ENCODE results near the gene TMEM255B.
"Not testable (repeated sequence)": the region's sequence is repeated elsewhere in the genome, so short reads cannot be mapped to it uniquely, and the experiment has no call there.

The TMEM255B gene

GRCh38 chr13:113749507-113749906 lies 9.5 kb upstream of the TMEM255B start:
- DNase-seq (ENCODE audit: low read depth in 2 of 2): no peak

GRCh38 chr13:113749967-113750366 lies 9.1 kb upstream of the TMEM255B start:
- no peak for DNase-seq (ENCODE audit: low read depth in 2 of 2)

- no peak for DNase-seq (ENCODE audit: low read depth in 2 of 2)
Measured at GRCh38 chr13:113750554-113751399, 8.2 kb upstream of the TMEM255B start.

GRCh38 chr13:113751491-113751890 lies 7.5 kb upstream of the TMEM255B start:
- no peak for DNase-seq (ENCODE audit: low read depth in 2 of 2)

GRCh38 chr13:113752211-113752986 lies 6.6 kb upstream of the TMEM255B start:
- not testable (repeated sequence) for DNase-seq (ENCODE audit: low read depth in 2 of 2)

- no peak for DNase-seq (ENCODE audit: low read depth in 2 of 2)
Measured at GRCh38 chr13:113753171-113753570, 5.9 kb upstream of the TMEM255B start.

- DNase-seq (ENCODE audit: low read depth in 2 of 2): no peak
Measured at GRCh38 chr13:113754242-113754641, 4.8 kb upstream of the TMEM255B start.

- no peak for DNase-seq (ENCODE audit: low read depth in 2 of 2)
Measured at GRCh38 chr13:113754691-113755090, 4.3 kb upstream of the TMEM255B start.

GRCh38 chr13:113756441-113757097 lies 2.5 kb upstream of the TMEM255B start:
- no peak for DNase-seq (ENCODE audit: low read depth in 2 of 2)

GRCh38 chr13:113759525-113760137 lies 605 bp downstream of the TMEM255B start:
- DNase-seq (ENCODE audit: low read depth in 2 of 2): no peak

GRCh38 chr13:113761136-113761535 lies 2.1 kb downstream of the TMEM255B start:
- no peak for DNase-seq (ENCODE audit: low read depth in 2 of 2)

- DNase-seq (ENCODE audit: low read depth in 2 of 2): no peak
Measured at GRCh38 chr13:113762075-113762474, 3.0 kb downstream of the TMEM255B start.

- DNase-seq (ENCODE audit: low read depth in 2 of 2): no peak
Measured at GRCh38 chr13:113762538-113762937, 3.5 kb downstream of the TMEM255B start.

- no peak for DNase-seq (ENCODE audit: low read depth in 2 of 2)
Measured at GRCh38 chr13:113763254-113763653, 4.2 kb downstream of the TMEM255B start.

GRCh38 chr13:113763961-113764792 lies 5.2 kb downstream of the TMEM255B start:
- DNase-seq (ENCODE audit: low read depth in 2 of 2): no peak

- DNase-seq (ENCODE audit: low read depth in 2 of 2): no peak
Measured at GRCh38 chr13:113764793-113765563, 6.0 kb downstream of the TMEM255B start.

- DNase-seq (ENCODE audit: low read depth in 2 of 2): no peak
Measured at GRCh38 chr13:113765564-113765910, 6.5 kb downstream of the TMEM255B start.

- DNase-seq (ENCODE audit: low read depth in 2 of 2): no peak
Measured at GRCh38 chr13:113766035-113766800, 7.2 kb downstream of the TMEM255B start.

- DNase-seq (ENCODE audit: low read depth in 2 of 2): no peak
Measured at GRCh38 chr13:113767366-113767765, 8.3 kb downstream of the TMEM255B start.

Measured in stimulated activated CD4-positive, alpha-beta T cell treated with anti-CD3 and anti-CD28 coated beads, Interleukin-15, amount 100 ng/mL, for 48 hours (primary cell).